ENCODE data around the gene BIRC6.
"Not testable (repeated sequence)": the region's sequence is repeated elsewhere in the genome, so short reads cannot be mapped to it uniquely, and the experiment has no call there.

Gene BIRC6

GRCh38 chr2:32446369-32446768 lies 89.5 kb downstream of the BIRC6 start:
- DNase-seq (ENCODE audit: low spot score) = no peak

GRCh38 chr2:32450851-32451250 lies 94.0 kb downstream of the BIRC6 start:
- no peak for DNase-seq (ENCODE audit: low spot score)

GRCh38 chr2:32452338-32453064 lies 95.7 kb downstream of the BIRC6 start:
- DNase-seq (ENCODE audit: low spot score) = no peak

- no peak for DNase-seq (ENCODE audit: low spot score)
These were observed 96.6 kb downstream of the BIRC6 start for GRCh38 chr2:32453242-32454062.

GRCh38 chr2:32455816-32456215 lies 99.0 kb downstream of the BIRC6 start:
- no peak for DNase-seq (ENCODE audit: low spot score)

GRCh38 chr2:32456808-32457207 lies 100.0 kb downstream of the BIRC6 start:
- no peak for DNase-seq (ENCODE audit: low spot score)

- no peak for DNase-seq (ENCODE audit: low spot score)
These were observed 101.0 kb downstream of the BIRC6 start for GRCh38 chr2:32457814-32458213.

- not testable (repeated sequence) for DNase-seq (ENCODE audit: low spot score)
These were observed 104.0 kb downstream of the BIRC6 start for GRCh38 chr2:32460861-32461260.

- DNase-seq (ENCODE audit: low spot score) = no peak
These were observed 106.3 kb downstream of the BIRC6 start for GRCh38 chr2:32463110-32463509.

- DNase-seq (ENCODE audit: low spot score) = no peak
These were observed 107.6 kb downstream of the BIRC6 start for GRCh38 chr2:32464431-32464830.

GRCh38 chr2:32472605-32473004 lies 115.8 kb downstream of the BIRC6 start:
- DNase-seq (ENCODE audit: low spot score) = no peak

GRCh38 chr2:32474381-32474780 lies 117.6 kb downstream of the BIRC6 start:
- peak; percentile 23 for DNase-seq (ENCODE audit: low spot score)

GRCh38 chr2:32478889-32479620 lies 122.2 kb downstream of the BIRC6 start:
- DNase-seq (ENCODE audit: low spot score) = peak; percentile 52

GRCh38 chr2:32479993-32480392 lies 123.2 kb downstream of the BIRC6 start:
- DNase-seq (ENCODE audit: low spot score) = no peak

GRCh38 chr2:32482471-32482870 lies 125.6 kb downstream of the BIRC6 start:
- DNase-seq (ENCODE audit: low spot score) = no peak

- DNase-seq (ENCODE audit: low spot score) = peak; percentile 88
These were observed 128.1 kb downstream of the BIRC6 start for GRCh38 chr2:32484937-32485336.

GRCh38 chr2:32485399-32485798 lies 128.6 kb downstream of the BIRC6 start:
- DNase-seq (ENCODE audit: low spot score) = no peak

GRCh38 chr2:32489061-32489460 lies 132.2 kb downstream of the BIRC6 start:
- no peak for DNase-seq (ENCODE audit: low spot score)

- no peak for DNase-seq (ENCODE audit: low spot score)
These were observed 134.5 kb downstream of the BIRC6 start for GRCh38 chr2:32491346-32491745.

GRCh38 chr2:32495139-32495538 lies 138.3 kb downstream of the BIRC6 start:
- no peak for DNase-seq (ENCODE audit: low spot score)

- no peak for DNase-seq (ENCODE audit: low spot score)
These were observed 139.8 kb downstream of the BIRC6 start for GRCh38 chr2:32496662-32497061.

- DNase-seq (ENCODE audit: low spot score) = no peak
These were observed 141.5 kb downstream of the BIRC6 start for GRCh38 chr2:32498306-32498705.

GRCh38 chr2:32502941-32503340 lies 146.1 kb downstream of the BIRC6 start:
- DNase-seq (ENCODE audit: low spot score) = no peak
